Measurements from ENCODE around the gene PIK3CA.

PIK3CA gene

DNA sequence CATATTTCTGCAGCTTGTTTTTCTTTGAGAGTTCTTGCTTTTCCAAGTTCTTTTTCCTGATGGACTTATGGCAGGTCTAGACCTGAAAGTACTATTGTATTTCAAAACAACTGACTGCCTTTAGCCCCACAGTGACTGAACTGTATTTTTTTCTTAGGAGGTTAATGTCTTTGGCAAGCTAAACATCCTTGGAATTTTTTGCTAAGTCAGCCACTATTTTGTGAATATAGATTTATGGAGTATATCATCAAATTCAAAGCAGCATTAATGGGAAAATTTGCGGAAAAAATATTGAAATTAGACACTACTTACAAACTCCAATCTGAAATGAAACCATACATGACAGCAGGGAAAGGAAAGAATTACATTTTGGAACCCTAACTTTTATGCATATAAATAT, 8.6 kb downstream of the PIK3CA start:
- FAIRE-seq (no peak), DNase-seq (ENCODE audit: low spot score) (no peak)

DNA sequence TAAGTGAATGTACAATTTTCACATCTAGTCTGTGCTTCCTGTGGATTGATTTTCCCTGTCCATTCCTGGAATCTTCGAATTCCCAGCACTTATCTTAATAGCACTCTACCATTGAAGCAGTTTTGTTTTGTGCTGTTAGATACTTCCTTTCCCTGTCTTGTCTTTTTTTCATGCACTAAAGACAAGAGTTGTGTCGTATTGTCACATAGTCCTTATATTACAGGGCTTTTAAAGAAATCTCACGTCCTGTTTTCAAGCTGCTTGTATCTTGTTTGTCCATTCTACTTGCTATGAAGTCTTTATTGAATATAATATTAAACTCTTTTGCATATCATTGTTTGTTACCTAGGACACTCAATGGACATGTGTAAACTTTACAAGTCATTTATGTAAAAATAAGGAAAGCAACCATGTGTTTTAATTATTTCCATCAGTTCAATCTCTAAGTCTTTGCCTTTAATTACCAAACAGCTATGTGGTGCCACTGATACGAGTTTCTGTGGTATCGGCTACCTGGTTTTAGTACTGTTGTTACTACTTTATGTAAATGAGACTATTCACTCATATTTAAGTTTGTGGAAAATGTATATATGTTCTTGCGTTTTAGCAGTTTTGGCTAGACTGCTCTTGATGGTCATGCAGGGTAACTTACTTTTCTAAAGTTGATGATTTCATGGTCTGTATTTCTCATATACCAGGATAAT, 10.3 kb downstream of the PIK3CA start:
- DNase-seq (ENCODE audit: low spot score) (no peak), FAIRE-seq (no peak)

DNA sequence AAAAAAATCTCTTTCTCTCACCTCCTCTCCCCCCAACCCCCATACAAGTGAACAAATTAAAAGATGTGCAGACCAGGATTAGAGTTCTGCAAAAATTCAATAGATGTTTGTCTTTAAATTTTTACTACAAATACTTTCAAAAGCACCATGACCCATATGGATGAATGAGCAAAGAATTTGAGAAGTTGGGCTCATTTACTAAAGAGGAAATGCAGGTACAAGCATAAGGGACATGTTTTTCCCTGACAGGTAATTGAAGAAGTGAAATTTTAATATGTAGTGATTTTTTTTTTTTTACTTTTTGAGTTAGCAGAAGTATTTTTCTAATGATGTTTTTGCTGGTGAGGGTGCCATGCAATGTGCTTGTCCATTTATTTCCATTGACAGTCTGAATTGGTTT, 15.3 kb downstream of the PIK3CA start:
- FAIRE-seq (no peak), DNase-seq (ENCODE audit: low spot score) (no peak)

DNA sequence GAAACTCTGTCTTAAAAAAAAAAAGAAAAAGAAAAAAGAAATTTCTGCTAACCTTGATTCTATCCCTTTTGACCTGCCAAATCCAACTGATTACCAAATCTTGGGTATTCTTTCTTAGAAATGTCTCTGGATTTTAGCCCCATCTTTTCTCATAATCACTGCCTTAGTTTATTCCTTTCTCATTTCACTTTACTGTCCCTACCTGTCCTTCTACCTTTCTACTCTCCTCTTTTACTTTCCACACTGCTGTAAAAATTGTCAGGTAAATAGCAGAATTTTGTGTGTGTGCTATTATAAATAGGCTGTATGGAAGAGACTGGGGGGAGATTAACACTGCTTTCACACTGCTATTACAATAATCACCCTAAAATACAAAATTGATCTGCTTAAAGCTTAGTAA, 16.7 kb downstream of the PIK3CA start:
- no peak for FAIRE-seq
- no peak for DNase-seq (ENCODE audit: low spot score)

DNA sequence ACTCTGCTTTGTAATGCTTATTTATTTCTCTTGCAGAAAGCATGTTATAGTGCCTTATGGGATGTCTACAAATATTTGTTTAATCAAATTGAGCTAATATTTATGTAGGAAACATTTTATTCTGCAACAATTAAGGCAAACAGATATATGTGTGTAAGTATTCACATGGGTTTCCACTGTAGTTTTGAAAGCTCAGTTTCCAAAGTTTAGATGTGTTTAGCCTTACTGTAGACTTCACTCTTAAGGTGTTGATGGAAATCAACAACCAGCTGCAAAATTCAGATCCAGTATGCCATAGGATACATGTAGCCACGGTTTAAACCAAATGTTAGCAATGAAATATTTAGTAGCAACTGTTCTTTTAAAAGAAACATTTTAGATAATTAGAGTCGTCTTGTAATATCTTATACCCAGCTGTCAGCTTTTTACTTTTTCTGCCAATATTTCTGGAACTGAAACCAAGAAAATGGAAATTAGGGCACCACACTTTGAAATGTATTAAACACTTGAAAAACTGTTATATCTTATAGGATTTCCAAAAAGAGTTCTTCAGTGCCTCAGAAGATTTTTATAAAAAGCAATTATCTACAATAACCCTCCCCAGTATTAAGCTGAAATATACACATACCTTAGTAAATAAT, 18.5 kb downstream of the PIK3CA start:
- DNase-seq (ENCODE audit: low spot score) (no peak), FAIRE-seq (no peak)

DNA sequence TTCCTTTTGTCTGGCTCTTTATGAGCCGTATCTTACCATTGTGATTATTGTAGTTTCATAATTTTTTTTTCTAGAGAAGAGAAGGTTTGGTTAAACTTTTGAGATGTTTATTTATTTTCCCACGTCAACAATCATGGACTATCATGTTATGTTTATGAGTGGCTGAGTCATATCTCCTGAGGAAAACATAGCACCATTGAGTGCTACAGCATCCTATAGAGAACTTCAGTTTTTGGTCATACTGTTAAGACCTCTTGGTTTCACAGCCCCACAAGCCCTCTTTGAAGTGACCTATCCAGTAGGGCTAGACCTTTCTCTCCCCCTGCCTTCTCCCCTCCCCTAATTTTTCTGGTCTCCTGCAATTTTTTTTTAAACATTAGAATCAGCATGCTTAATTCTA, 20.8 kb downstream of the PIK3CA start:
- no peak for FAIRE-seq
- no peak for DNase-seq (ENCODE audit: low spot score)

DNA sequence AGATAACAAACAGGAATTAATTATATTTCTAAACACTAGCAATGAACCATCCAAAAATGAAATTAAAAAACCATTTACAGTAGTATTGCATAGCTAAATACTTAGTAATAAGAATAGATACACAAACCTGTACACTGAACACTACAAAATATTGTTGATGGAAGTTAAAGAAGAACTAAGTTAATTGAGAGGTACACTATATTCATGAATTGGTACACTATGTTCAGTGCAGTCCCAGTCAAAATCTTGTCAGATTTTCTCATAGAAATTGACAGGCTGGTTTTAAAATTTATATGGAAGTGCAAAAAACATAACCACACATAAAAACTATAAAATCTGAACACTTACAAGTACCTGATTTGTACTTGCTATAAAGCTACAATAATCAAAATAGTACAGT, 24.4 kb downstream of the PIK3CA start:
- DNase-seq (ENCODE audit: low spot score) (no peak), FAIRE-seq (no peak)

DNA sequence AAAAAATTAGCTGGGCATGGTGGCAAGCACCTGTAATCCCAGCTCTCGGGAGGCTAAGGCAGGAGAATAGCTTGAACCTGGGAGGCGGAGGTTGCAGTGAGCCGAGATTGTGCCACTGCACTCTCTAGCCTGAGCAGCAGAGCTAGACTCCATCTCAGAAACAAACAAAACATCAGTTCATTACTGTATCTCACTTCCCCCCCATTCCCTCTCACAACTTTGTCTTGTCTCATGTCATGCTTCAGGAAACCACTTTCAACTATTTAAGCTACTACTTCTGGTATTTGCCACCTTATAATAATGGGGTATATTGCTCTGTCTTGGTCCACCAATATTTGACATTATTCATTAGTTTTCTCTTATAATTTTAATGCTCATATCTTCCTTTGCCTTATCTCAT, 26.2 kb downstream of the PIK3CA start:
- DNase-seq (ENCODE audit: low spot score), result no peak
- no peak for FAIRE-seq

DNA sequence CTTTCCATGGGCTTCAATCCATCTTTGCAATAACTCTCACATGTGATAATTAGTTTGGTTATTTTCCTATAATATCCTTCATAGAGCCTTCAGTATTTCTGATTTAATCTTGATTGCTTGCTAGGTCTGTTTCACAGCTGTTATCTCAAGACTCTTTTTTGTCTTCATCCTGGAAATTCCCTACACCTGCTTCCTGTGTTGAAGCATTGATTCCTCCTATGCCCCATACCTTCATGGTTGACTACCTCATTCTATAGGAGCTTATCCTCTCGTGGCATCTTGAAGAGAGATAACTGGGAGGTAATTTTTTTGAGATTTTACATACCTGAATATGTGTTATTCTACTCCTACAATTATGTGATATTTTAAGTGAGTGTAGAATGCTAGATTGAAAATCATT, 26.7 kb downstream of the PIK3CA start:
- FAIRE-seq (no peak), DNase-seq (ENCODE audit: low spot score) (no peak)

DNA sequence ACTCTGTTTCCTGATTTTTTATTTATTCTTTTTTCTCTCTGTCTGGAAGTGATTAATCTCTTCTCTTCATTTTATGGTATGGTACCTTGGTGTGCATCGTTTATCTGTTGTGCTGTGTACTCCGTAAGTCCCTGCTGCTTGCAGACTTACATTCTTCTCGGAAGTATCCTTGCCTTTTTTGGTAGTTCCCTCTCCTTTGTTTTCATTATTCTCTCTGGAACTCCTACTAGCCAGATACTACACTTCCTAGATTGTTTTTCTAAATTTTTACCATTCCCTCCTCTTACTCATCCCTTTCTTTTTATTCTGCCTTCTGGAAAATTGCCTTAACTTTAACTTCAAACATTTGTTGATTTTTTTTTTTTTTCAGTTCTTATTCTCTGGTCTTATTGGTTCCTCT, 27.2 kb downstream of the PIK3CA start:
- no peak for FAIRE-seq
- no peak for DNase-seq (ENCODE audit: low spot score)

DNA sequence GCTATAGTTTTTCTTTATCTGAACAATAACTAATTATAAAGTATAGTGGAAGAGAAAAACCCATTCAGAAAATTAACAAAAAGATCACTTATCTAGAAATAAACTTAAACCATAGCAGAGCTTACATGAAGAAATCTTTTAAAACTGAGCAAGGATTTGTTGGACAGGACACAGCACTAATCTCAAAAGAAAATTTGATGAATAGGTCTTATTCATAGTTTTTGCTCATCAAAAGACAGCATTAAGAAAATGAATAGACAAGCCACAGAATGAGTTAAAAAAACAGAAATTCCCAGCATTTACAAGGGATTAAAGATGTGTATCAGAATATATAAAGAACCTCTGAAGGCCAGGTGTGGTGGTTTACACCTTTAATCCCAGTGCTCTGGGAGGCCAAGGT, 29.5 kb downstream of the PIK3CA start:
- FAIRE-seq, result no peak
- DNase-seq (ENCODE audit: low spot score), result no peak

DNA sequence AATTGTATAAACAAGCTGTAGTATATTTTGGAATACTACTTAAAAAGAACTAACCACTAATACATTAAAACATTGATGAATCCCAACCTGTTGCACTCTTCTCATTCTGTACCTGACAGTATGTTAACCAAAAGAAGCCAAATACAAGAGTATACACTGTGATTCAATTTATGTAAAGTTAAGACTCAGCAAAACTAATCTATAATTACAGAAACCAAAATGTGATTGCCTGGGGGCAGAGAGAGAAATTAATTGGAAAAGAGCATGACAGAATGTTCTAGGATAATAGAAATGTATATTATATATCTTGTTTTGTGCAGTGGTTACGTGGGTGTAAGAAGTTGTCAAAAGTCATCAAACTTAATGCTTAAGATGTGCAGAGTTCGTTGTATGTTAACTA, 31.1 kb downstream of the PIK3CA start:
- DNase-seq (ENCODE audit: low spot score), result no peak
- FAIRE-seq, result no peak

DNA sequence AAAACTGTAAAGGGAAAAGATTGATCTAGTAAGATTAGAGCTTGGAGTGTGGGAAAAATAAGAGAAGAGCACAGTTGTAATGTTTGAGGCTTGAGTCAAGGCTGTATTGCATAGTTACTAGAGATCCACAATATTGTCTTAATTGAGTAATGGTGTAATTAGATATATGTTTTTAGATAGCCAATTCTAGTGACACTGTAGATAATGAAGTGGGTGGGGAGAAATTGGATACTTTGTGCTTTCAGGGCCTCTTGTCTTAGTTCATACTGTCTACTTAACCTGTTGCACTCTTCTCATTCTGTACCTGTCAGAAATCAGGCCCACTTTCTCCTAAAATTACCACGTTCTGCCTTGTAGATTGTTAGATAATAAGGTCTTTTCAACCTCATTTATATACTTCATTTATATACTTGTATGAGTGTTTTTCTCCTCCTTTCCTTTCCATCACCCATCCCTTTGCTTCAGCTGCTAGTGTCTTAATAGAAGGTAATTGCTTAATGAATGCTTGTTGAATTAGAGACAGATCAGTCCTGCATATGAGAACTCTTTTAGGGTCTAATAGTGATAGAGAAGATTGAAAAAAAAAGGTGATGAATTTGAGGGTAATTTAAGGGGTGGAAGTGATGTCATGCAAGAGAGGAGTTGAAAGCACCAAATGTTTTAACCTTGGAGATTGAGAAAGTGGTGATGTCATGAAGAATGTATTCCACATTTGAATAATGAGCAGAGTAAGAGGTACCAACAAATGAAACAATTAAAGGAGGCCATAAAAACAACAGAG, 32.0 kb downstream of the PIK3CA start:
- FAIRE-seq (no peak), DNase-seq (ENCODE audit: low spot score) (no peak)

DNA sequence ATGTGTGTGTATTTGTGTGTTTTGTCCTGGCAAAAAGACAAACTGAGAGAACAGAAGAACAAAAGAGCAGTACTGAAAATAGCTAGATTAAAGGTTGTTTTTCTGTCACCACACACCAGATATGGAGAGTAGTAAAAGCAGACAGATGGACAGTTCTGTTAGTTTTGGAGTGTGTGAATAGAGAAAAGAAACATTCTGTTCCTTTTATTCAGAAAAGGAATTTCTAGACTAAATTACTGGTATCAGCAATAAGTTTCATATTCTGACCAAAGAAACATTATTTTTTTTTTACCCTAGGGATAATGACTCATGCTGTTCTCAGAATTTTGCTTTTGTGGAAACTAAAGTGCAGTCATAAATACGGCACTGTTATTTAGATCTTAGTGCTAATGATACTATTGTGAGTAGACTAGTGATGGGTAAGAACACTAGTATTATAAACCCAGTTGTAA, 32.9 kb downstream of the PIK3CA start:
- FAIRE-seq, result no peak
- no peak for DNase-seq (ENCODE audit: low spot score)

DNA sequence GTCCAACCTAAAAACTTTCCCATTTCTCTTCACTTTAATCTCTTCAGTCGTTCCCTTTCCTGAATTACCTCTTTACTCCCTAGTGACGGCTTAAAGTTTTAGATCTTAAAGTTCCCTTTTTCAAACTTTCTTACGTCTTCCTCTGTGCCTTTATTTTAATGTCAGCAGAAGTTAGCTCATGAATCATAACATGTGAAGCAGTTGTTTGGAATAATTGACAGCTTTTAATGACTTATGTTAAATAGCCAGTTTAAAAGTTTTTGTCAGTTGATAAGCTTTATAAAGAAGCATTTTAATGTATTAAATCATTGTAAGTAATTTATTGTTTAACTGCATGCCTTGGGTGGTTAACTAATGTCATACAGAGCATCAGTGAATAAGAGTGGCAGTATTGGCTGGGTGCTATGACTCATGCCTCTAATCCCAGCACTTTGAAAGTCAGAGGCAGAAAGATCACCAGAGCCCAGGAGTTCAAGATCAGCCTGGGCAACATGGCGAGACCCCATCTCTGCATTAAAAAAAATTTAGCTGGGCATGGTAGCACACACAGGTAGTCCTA, 33.9 kb downstream of the PIK3CA start:
- FAIRE-seq (peak; percentile 67), DNase-seq (ENCODE audit: low spot score) (no peak)

DNA sequence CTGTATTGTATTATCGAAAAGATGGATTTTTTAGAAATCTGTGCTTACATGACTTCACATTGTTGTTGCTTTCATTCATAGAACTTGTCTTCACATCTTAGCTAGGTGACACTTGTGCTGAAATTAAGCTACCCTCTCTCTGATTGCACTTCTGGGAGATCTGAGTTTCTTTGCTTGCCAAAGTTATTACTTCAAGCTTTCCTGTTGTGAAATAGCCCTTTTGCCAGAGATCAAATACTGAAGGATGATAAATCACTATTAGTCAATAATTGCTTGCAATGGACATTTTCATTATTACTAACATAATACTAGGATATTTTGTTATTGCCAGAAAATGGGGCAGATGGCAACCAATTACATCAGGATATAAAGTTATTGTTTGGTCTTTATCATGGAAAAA, 34.7 kb downstream of the PIK3CA start:
- no peak for DNase-seq (ENCODE audit: low spot score)
- FAIRE-seq, result no peak

DNA sequence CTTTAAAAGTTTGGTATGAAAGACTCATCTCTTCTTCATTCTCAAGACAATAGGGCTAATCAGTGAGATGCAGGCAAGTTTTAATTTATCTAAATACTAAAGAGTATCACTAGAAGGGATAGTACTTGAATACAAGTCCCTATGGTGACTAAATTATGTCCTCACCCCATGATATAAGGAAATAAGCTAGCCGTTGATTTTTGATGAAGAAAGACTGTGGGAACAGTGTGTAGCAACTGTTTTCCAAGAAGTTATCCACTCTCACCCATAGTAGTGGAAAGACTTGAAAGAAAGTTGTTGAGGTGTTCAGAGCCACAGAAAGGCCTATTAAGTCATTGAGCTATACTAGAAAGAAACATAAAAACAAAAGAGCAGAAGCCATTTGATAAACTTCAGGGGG, 36.7 kb downstream of the PIK3CA start:
- no peak for DNase-seq (ENCODE audit: low spot score)
- FAIRE-seq, result no peak

DNA sequence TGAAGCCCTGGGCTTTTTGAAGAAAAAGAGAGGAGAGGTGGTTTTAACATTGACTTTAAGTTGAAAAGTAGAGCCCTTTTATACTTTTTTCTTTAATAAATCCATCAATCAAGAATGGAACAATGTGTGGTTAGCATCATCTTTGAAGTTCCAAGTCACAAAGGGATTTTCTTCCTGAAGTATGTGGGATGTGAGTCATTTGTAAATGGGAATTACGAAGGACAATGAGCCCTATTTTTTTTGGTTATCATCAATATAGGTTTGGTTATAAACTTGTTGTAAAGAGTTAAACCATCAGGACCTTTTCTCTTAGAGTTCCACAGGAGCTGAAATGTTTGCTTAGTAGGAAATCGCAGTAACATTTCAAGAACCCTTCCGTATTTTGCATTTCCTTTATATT, 38.3 kb downstream of the PIK3CA start:
- DNase-seq (ENCODE audit: low spot score) (no peak), FAIRE-seq (no peak)

DNA sequence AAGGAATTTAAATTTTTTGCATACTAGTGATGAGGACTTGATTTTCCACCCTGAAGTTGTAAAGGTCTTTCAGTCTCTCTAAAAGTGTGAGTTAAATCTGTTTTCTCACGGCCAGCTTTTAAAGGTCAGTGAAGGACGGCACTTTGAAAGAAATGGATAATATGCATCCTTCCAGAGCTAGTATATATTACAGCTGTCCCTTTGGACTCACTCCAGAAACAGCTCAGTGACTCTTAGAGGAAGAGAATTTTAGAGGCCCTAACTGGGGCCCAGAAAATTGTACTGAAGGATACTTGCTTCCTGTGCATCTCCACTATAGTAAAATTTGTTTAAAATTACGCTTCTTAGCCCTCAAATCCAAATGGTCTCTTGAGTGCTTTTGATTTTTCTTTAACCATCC, 41.6 kb downstream of the PIK3CA start:
- no peak for FAIRE-seq
- no peak for DNase-seq (ENCODE audit: low spot score)

DNA sequence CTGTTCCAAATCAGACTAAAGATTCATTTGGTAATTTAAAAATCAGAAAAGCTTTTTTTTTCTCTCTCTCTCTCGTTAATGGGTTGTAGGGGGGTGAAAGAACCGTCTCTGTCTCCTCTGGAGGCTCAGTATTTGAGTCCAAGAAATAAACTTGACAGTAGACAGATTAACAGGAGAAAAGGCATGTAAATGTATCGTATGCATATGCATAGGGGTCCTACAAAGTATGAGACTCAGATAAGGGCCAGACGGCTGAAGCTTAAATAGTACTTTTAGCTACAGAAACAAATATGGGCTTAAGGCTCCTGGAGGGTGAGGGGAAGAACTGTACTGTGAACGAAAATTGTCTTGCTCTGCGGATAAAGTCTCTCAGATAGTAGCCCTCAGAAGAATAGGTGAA, 42.4 kb downstream of the PIK3CA start:
- FAIRE-seq, result no peak
- DNase-seq (ENCODE audit: low spot score), result no peak

DNA sequence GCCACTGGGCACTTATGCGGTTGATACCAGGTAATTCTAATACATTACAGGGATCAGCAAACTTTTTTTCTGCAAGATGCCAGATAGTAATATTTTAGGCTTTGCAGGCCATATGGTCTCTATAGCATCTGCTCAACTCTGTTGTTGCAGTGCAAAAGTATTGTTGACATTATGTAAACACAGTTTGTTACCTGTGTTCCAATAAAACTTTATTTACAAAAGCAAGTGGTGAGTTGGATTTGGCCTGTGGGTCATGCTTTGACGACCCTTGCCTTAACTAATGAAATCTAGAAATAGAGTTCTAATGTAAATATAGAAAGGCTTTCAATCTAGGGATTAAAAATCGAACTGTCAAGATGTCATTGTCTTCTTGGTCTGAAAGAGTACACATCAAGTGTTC, 44.4 kb downstream of the PIK3CA start:
- DNase-seq (ENCODE audit: low spot score) (no peak), FAIRE-seq (no peak)

DNA sequence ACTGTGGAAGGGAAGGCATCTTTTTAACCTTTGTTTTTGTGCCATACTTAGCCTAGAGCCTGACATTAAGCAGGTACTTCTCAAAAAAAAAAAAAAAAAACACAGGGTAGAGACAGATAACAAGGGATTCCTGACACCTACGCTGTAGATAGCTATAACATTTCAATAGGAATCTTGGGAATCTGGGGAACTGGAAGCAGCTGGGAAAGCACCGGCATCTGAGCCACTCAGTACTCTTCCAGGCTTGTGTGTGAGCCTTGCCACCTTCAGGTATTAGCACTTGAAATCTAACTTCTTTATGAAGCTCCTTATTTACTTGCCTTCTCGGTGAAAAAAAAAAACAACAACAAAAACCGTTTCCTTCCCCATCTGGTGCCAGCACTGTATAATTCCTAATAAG, 46.8 kb downstream of the PIK3CA start:
- no peak for FAIRE-seq

More for the DNA sequence above, 46.8 kb downstream of the PIK3CA start:
- no peak for DNase-seq (ENCODE audit: low spot score)

Data from RCC 7860 (cell line).